ENCODE results near the gene KIAA1549. TPM values are rescaled to one million over a fixed set of nuclear protein-coding genes. Genes with fewer than 3 reads are reported as not detected.

The KIAA1549 gene
- total and polyA plus RNA-seq, 3 donors from 2014 or later: 4.4 to 8.0 (median 7.4) TPM

GRCh38 chr7:138913783-138914182 is 67.4 kb downstream of the KIAA1549 start:
- 82 to 90% methylated on average over 2 of the region's 2 CpGs for WGBS, 2 donors
- intact Hi-C loops (cut with DNase I; ENCODE audit: low total_unique reads): no loop called here

GRCh38 chr7:138911007-138911406 is 70.2 kb downstream of the KIAA1549 start:
- Histone ChIP-seq H3K4me1 (no peaks in the 10 kb centered on the region), H3K36me3 (ENCODE audit: low read depth, missing control alignments) (no peaks in the 10 kb centered on the region), H3K27me3 (no peaks in the 10 kb centered on the region), H3K9me3 (no peaks in the 10 kb centered on the region), H3K27ac (no peak overlapping the region), H3K4me3 (no peak overlapping the region)
- intact Hi-C loops (cut with DNase I; ENCODE audit: low total_unique reads): no loop called here
- TF ChIP-seq CTCF (IDR thresholded peaks at IDR 0.05): no peak
- TF ChIP-seq POLR2A (IDR thresholded peaks at IDR 0.05): no peak
- no peak for DNase-seq
- WGBS, 2 donors: 81 to 86% methylated on average over 6 of the region's 6 CpGs

More at GRCh38 chr7:138913783-138914182, 67.4 kb downstream of the KIAA1549 start:
- no peak for DNase-seq
- Histone ChIP-seq H3K27me3 (no peaks in the 10 kb centered on the region), H3K36me3 (ENCODE audit: low read depth, missing control alignments) (no peaks in the 10 kb centered on the region), H3K27ac (no peak overlapping the region), H3K9me3 (no peaks in the 10 kb centered on the region), H3K4me1 (no peaks in the 10 kb centered on the region), H3K4me3 (no peak overlapping the region)
- TF ChIP-seq CTCF (IDR thresholded peaks at IDR 0.05) (no peak), POLR2A (IDR thresholded peaks at IDR 0.05) (no peak)

- Histone ChIP-seq H3K4me1 (no peaks in the 10 kb centered on the region), H3K36me3 (ENCODE audit: low read depth, missing control alignments) (no peaks in the 10 kb centered on the region), H3K4me3 (no peak overlapping the region), H3K9me3 (no peaks in the 10 kb centered on the region), H3K27me3 (no peaks in the 10 kb centered on the region), H3K27ac (no peak overlapping the region)
- 63 to 72% methylated on average over 8 of the region's 8 CpGs for WGBS, 2 donors
- DNase-seq: no peak
- intact Hi-C loops (cut with DNase I; ENCODE audit: low total_unique reads): no loop called here
- TF ChIP-seq POLR2A (IDR thresholded peaks at IDR 0.05) (no peak), CTCF (IDR thresholded peaks at IDR 0.05) (no peak)
Measured at GRCh38 chr7:138907850-138908249, 73.3 kb downstream of the KIAA1549 start.

GRCh38 chr7:138907201-138907847 is 73.9 kb downstream of the KIAA1549 start:
- no peaks in the 10 kb centered on the region for H3K27me3 ChIP-seq
- H3K9me3 ChIP-seq: no peaks in the 10 kb centered on the region
- H3K4me3 ChIP-seq: no peak overlapping the region
- no peak overlapping the region for H3K27ac ChIP-seq
- 65 to 68% methylated on average over 5 of the region's 5 CpGs for WGBS, 2 donors
- TF ChIP-seq POLR2A (IDR thresholded peaks at IDR 0.05) (no peak), CTCF (IDR thresholded peaks at IDR 0.05) (no peak)
- H3K4me1 ChIP-seq: no peaks in the 10 kb centered on the region
- DNase-seq: no peak
- no peaks in the 10 kb centered on the region for H3K36me3 ChIP-seq (ENCODE audit: low read depth, missing control alignments)
- intact Hi-C loops (cut with DNase I; ENCODE audit: low total_unique reads): no loop called here

GRCh38 chr7:138903859-138904435 is 77.2 kb downstream of the KIAA1549 start:
- no peak for TF ChIP-seq CTCF (IDR thresholded peaks at IDR 0.05)
- TF ChIP-seq POLR2A (IDR thresholded peaks at IDR 0.05): no peak
- no peaks in the 10 kb centered on the region for H3K9me3 ChIP-seq
- no peak overlapping the region for H3K4me3 ChIP-seq
- intact Hi-C loops (cut with DNase I; ENCODE audit: low total_unique reads): no loop called here
- H3K27me3 ChIP-seq: no peaks in the 10 kb centered on the region
- 96 to 97% methylated on average over 14 of the region's 14 CpGs for WGBS, 2 donors
- no peaks in the 10 kb centered on the region for H3K4me1 ChIP-seq
- H3K27ac ChIP-seq: no peak overlapping the region
- no peak for DNase-seq
- H3K36me3 ChIP-seq (ENCODE audit: low read depth, missing control alignments): no peaks in the 10 kb centered on the region

Data from testis (tissue), 3 donors.